GM12873 (cell line): Measurements from ENCODE around the gene CCDC38.

ENCODE experiments used
- TF ChIP-seq, protein P1 (sequence below): IDR thresholded peaks from 2 replicates; pipeline ENCODE4 v1.5.1; 2012; ENCODE audit warnings: low read depth, mild to moderate bottlenecking, moderate library complexity, low read length, control low read depth; ENCODE audit not compliant: insufficient read depth; ENCODE audit errors: missing control alignments

Gene CCDC38

DNA sequence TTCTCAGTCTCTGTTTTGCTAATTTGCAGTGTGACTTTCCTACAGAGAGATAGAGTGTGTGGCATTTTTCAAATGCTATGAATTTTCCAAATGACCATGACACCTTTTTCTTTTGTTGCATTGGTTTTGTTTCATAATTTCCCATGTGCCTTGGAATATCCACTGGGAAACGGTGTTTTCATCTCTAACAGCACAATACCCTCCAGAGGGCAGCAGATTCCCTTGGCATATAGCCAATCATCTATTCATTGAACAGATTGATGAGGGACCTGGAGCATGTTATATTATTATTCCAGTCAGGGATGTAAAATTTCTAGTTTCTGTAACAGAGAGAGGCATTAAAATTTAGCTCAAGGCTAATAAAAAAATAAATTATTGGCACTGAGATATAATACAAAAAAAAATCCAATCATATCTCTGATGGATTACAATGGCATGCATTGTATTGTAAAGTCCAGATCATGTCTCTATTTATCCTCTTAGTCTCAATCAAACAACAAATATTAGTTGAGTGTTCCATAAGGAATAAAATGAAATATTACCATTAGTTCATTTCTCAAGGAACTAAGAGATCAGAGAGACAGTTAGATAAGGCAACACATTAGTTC lies 122.2 kb downstream of the CCDC38 start:
- TF ChIP-seq, protein P1, sequence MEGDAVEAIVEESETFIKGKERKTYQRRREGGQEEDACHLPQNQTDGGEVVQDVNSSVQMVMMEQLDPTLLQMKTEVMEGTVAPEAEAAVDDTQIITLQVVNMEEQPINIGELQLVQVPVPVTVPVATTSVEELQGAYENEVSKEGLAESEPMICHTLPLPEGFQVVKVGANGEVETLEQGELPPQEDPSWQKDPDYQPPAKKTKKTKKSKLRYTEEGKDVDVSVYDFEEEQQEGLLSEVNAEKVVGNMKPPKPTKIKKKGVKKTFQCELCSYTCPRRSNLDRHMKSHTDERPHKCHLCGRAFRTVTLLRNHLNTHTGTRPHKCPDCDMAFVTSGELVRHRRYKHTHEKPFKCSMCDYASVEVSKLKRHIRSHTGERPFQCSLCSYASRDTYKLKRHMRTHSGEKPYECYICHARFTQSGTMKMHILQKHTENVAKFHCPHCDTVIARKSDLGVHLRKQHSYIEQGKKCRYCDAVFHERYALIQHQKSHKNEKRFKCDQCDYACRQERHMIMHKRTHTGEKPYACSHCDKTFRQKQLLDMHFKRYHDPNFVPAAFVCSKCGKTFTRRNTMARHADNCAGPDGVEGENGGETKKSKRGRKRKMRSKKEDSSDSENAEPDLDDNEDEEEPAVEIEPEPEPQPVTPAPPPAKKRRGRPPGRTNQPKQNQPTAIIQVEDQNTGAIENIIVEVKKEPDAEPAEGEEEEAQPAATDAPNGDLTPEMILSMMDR, result peak; percentile 26
